ENCODE data around the gene ADCY9.

DNA sequence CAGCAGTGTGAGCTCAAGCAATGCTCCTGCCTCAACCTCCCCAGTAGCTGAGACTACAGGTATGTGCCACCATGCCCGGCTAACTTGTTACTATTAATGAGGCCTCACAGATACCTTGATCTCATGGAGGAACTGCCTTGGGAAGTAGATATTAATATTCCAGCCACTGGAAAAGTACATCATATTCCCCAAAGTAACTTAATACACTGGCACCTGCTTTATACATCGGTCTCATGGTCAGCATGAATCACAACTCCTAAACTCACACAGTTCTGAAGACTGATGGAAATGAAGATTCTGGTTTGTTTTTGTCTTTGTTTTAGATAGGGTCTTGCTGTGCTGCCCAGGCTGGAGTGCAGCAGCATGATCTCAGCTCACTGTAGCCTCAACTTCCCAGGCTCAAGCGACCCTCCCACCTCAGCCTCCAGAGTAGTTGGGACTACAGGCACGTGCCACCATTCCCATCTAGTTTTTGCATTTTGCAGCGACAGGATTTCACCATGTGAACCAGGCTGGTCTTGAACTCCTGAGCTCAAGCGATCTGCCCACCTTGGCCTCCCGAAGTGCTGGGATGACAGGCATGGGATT lies 28.2 kb downstream of the ADCY9 start:
- no peak for TF ChIP-seq TAF1 (IDR thresholded peaks at IDR 0.05; ENCODE audit: low read depth, low read length)
- TF ChIP-seq POLR2A (IDR thresholded peaks at IDR 0.05; ENCODE audit: low read depth, low read length), result no peak
- TF ChIP-seq POLR2AphosphoS5 (IDR thresholded peaks at IDR 0.05; ENCODE audit: low read depth, low read length), result no peak

Measured in GM12891 (cell line).